GM21447 (cell line): ENCODE data around the gene SPOP.
"Not testable (repeated sequence)": the region's sequence is repeated elsewhere in the genome, so short reads cannot be mapped to it uniquely, and the experiment has no call there.

Experiments used
- ATAC-seq: cut with Tn5 transposase; IDR thresholded peaks from one replicate; pipeline ENCODE4 v1.9.1; 2021; ENCODE audit not compliant: unreplicated experiment

Gene SPOP

GRCh38 chr17:49659661-49660382 is 18.1 kb downstream of the SPOP start:
- ATAC-seq: no peak

GRCh38 chr17:49656247-49656646 is 21.6 kb downstream of the SPOP start:
- ATAC-seq: no peak

GRCh38 chr17:49647256-49647585 is 30.7 kb downstream of the SPOP start:
- no peak for ATAC-seq

GRCh38 chr17:49646391-49647255 is 31.3 kb downstream of the SPOP start:
- ATAC-seq: peak; percentile 72

GRCh38 chr17:49646056-49646390 is 31.9 kb downstream of the SPOP start:
- ATAC-seq: not testable (repeated sequence)

DNA sequence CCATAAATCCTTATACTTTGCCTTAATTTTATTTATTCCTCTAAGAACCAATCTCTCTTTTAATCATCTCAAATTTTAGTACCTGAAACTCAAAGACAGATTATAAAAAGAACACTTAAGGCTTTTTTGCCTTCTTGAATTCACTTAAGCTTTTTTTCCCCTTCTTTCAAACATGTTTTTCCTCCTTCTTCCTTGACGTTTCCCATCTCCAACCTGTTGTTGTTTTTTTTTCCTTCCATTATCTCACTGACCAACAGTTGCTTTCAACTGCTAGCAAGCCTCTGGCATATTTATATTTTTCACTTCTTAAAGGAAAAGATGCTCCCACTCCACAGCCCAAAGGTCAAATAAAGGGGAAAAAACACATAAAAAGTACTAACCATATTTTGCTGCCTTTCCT is 32.2 kb downstream of the SPOP start:
- no peak for ATAC-seq

DNA sequence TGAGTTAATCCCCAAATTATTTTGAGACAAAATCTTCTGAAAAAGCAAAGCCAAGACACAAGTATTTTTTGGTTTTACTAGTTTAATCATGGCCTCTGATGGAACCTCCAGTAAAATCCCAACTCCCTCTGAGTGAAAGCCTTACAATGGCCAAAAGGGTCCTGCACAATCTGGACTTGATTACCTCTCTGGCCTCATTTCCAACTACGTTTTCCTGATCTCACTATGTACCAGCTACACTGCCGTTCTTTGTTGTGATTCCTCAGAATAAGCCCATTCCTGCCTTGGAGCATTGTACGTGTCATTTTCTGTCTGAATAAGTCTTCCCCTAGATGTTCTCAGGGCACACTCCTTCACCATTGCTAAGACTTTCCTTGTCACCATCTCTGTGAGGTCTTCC is 37.3 kb downstream of the SPOP start:
- ATAC-seq: no peak

DNA sequence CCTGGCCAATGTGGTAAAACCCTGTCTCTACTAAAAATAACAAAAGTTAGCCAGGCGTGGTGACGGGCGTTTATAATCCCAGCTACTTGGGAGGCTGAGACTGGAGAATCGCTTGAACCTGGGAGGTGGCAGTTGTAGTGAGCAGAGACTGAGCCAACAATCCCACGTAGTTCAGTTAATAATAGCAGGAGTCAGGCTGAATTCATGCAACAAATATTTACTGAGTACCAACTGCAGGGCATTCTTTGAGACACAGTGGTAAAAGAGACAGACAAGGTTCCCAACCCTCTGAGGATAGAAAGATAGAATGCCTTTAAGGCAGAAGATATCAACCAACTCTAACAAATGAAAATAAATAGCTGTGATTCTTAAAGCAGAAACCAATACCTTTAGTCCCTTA is 39.1 kb downstream of the SPOP start:
- ATAC-seq: no peak

GRCh38 chr17:49637739-49638138 is 40.2 kb downstream of the SPOP start:
- no peak for ATAC-seq

DNA sequence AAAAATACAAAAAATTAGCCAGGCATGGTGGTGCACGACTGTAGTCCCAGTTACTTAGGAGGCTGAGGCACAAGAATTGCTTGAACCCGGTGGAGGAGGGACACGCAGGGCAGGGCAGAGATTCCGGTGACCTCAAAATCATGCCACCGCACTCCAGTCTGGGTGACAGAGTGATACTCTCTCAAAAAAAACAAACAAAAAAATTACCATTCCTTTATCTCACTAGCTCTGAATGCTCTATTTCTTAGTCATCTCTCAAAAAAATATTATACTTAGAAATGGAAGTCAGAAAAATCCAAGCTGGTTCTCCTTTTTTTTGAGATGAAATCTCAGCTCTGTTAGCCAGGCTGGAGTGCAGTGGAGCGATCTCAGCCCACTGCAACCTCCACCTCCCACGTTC is 40.8 kb downstream of the SPOP start:
- no peak for ATAC-seq

DNA sequence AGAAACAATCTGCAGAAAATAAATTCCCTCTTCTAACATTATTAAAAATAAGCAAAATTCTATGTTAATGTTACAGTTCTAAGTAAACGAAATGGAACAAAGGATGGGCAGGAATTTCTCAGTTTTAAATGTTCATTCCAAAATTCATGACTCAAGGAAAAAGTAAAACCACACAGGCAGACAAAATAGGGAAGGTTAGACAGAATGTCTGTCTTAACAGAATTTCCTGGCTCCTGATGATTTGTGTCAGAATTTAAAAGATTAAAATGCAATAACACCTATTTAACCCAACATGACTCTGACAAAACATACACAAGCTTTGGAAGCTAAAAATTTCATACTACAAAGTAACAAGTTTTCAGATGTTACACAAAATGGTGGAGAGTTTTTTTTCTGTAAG is 42.8 kb downstream of the SPOP start:
- no peak for ATAC-seq

DNA sequence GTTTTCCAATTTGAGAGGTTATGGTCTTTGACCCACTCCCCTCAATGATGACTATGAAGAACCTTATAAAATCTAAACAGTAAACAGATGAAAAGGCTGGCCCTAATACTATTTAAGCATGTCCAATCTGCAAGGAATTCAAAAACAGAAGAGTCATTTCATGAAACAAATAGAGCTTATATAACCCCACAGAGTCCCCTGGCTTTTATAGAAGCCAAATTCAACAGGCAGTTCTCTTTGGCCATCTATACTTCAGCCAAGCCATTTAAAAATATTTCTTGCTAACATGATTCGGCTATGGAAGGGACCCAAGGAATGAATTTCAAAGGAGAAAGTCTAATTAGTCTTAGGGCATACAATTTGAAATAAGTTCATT is 43.4 kb downstream of the SPOP start:
- no peak for ATAC-seq

DNA sequence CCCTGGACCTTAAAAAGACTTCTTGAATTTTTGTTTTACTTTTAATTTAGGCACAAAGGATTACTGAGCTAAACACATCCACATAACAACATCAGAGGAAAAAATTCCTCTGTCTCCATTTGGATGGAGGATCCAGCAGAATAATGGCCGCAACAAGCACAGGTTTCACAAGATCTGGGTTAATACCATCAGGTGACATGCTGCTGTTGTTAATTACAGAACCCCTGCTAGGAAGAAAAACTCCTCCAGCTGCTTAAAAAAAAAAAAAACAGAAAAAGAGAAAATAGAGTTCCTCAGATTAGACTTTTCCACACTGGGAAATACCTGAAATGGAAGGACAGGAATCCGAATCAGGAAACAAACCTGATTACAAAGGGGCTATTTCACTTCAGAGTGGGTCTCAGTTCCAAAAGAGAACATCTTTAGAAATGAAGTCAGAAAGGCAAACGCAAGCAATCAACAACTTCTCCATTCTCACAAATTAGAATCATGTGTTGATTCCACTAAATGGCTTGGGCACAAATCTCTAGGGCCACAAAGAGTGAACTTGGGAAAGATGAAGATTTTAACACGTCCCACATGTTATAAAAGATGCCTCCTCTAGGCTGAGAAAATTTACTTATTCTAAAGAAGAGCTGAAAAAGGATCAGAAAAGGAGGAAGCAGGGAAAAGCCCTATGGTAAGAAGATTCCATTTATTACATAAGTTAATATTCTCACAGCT is 44.0 kb downstream of the SPOP start:
- ATAC-seq: no peak

DNA sequence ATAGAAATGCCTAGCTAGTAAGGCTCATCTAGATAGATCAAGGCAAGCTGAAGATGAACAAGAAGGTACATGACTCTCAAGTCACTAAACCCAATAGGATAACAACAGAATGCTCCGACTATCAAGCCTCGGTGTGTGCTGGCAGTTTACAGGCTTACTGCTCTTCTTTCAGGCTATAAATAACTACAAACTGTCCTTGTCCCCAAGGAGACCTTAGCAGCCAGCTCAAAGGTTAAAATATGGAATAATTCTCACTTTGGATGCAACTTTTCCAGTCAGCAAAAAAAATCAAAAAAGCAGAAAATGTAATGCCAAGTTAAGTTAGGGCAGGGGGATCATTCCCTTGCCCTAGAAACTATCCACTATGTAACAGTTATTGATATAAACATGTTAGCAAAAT is 44.6 kb downstream of the SPOP start:
- ATAC-seq: no peak

DNA sequence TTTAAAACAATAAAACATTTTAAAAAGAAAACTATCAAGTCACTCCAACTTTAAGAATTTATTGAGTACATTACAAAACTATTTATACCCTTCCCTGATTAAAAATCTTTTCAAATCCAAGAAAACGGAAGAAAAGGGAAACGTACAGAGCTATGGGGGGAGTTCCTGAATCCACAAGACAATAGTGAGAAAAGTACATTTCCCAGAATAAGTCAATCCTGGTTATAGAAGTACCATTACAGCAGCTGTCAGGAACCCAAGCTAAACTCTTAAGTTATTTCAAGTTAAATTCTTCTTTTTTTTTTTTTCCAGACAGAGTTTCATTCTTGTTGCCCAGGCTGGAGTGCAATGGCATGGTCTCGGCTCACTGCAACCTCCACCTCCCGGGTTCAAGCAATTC is 45.7 kb downstream of the SPOP start:
- ATAC-seq: no peak

GRCh38 chr17:49631496-49631895 is 46.4 kb downstream of the SPOP start:
- no peak for ATAC-seq

GRCh38 chr17:49630113-49630900 is 47.6 kb downstream of the SPOP start:
- no peak for ATAC-seq

DNA sequence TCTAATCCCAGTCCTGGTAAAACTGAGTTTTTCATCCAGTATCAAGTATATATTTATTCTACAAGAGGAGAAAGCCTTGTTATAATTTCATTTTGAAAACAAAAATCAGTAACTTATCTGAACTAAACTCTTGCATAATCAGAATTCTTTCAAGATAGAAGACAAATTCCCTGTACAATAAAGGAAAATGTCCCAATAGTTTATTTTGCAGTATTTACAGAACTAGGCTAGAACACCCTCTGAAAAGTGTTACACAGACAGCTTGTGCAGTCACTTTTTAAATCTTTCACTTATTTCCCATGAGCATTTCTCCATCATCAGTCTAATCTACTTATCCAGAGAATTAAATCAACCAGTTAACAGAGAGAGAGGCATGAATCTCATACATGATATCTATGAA is 48.5 kb downstream of the SPOP start:
- no peak for ATAC-seq

GRCh38 chr17:49624896-49625295 is 53.0 kb downstream of the SPOP start:
- no peak for ATAC-seq

DNA sequence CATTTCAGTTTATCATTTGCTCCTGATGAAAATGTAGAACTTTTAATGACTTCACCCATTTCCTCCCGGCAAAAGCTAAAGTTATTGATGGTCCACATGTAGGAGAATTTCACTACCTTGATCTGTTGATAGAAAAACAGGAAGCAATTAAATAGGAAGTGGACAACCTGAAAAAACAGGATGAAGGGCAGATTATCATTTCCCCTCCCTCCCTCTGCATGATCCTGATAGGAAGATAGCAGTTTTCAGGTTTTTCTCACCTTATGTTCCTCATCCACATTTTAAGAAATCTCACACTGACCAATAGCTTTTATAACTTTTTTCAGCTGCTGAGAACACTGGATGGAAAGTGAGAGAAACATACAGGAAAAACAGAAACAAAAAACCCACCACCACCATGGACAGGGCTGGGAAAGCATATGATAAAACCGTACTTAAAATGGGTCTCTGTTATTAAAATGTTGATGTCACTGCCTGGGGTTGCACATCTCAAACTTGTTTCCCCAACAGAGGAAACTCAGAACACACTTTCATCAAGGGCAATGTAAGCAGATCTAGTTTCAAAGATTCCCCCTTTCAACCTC is 55.9 kb downstream of the SPOP start:
- no peak for ATAC-seq

DNA sequence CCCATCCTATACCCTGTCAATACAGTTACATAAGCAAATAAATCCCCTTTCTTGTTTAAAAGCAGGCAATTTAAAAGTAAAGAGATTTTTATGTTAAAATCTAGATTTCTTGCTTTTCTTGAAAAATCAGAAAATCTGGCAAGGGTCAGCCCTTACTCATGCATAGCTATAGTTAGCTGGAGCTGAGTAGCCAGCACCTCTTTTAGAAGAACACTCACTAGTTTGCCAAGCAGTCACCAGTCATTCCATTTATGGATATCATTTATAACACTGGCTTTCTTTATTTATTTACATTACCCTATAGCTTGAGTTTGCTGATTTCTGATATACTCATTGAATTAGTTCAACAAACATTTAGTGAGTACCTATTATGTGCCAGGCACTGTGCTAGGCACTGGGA is 56.5 kb downstream of the SPOP start:
- no peak for ATAC-seq
